Stomach (tissue), 4 donors: Measurements from ENCODE around the gene ZXDC.

ENCODE experiments used
- EP300 ChIP-seq: sonication (generic); formaldehyde crosslinking; IDR thresholded peaks from one replicate; pipeline ENCODE4 v1.6.1; 2017; ENCODE audit warnings: antibody characterized with exemption
- POLR2A ChIP-seq, 4 donors: fragments of 450-650 bp; IDR thresholded peaks; one replicate each; pipeline ENCODE4 v1.6.1; 2016; ENCODE audit warnings: antibody characterized with exemption in 4 of 4, control low read depth in 2 of 4, mild to moderate bottlenecking in 1 of 4, moderate library complexity in 1 of 4
- TF ChIP-seq, protein P1 (sequence below), 7 experiments: fragments of 450-650 bp in 4 of 7; fragments of 200-600 bp in 3 of 7; sonication (generic) in 3 of 7; IDR thresholded peaks; one replicate each; pipeline ENCODE4 v1.5.1; 2016 to 2019; ENCODE audit warnings: antibody characterized with exemption in 7 of 7, control low read depth in 2 of 7, mild to moderate bottlenecking in 1 of 7

DNA sequence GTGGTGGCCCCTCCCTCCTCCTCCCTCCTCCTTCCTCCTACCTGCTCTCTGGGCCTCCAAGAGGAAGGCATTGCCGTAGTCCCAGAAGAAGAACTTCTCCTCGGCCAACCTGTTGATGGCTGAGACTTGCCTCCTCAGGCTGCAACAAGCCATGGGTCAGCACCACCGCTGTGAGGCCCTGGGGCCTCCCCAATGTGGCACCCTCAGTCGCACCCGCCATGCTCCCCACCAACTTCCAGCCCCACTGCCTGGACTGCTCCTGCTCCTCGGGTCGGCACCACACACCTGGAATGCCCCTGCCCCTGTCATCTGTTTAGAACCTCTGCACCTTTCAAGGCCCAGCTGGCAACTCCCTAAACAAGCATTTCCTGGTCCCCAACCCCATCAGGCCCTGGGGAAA, 24.3 kb upstream of the ZXDC start:
- TF ChIP-seq POLR2A (IDR thresholded peaks at IDR 0.05) (no peak), EP300 (no peak)
- TF ChIP-seq, protein P1, sequence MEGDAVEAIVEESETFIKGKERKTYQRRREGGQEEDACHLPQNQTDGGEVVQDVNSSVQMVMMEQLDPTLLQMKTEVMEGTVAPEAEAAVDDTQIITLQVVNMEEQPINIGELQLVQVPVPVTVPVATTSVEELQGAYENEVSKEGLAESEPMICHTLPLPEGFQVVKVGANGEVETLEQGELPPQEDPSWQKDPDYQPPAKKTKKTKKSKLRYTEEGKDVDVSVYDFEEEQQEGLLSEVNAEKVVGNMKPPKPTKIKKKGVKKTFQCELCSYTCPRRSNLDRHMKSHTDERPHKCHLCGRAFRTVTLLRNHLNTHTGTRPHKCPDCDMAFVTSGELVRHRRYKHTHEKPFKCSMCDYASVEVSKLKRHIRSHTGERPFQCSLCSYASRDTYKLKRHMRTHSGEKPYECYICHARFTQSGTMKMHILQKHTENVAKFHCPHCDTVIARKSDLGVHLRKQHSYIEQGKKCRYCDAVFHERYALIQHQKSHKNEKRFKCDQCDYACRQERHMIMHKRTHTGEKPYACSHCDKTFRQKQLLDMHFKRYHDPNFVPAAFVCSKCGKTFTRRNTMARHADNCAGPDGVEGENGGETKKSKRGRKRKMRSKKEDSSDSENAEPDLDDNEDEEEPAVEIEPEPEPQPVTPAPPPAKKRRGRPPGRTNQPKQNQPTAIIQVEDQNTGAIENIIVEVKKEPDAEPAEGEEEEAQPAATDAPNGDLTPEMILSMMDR (IDR thresholded peaks at IDR 0.05), result no peak
